ENCODE results near the gene C1orf35.

Gene C1orf35

GRCh38 chr1:228149406-228150119 is 46.4 kb upstream of the C1orf35 start, which contains the start of gene GJC2:
Gene GJC2 (plus strand): TSS chr1:228149930. CDS start chr1:228157759, 7,829 bp downstream.
- DNase-seq (ENCODE audit: low read depth in 2 of 2) = peak; percentile 26 to 61
- TF ChIP-seq CTCF (IDR thresholded peaks at IDR 0.05; ENCODE audit: low read depth, low read length) = no peak
- H3K4me3 ChIP-seq (replicated peaks in 1 of 2; ENCODE audit: low read depth in 2 of 2, low read length in 2 of 2) = no peak within 1 kb of the TSS

- TF ChIP-seq CTCF (IDR thresholded peaks at IDR 0.05; ENCODE audit: low read depth, low read length) = no peak
Observed at GRCh38 chr1:228148935-228149405, 45.8 kb upstream of the C1orf35 start.

GRCh38 chr1:228148196-228148861 is 45.2 kb upstream of the C1orf35 start:
- peak; percentile 45 to 62 for DNase-seq (ENCODE audit: low read depth in 2 of 2)
- no peak for TF ChIP-seq CTCF (IDR thresholded peaks at IDR 0.05; ENCODE audit: low read depth, low read length)

More at GRCh38 chr1:228148935-228149405, 45.8 kb upstream of the C1orf35 start:
- no peak for DNase-seq (ENCODE audit: low read depth in 2 of 2)
- no peak overlapping the region for H3K4me3 ChIP-seq (replicated peaks in 1 of 2; ENCODE audit: low read depth in 2 of 2, low read length in 2 of 2)

GRCh38 chr1:228147768-228148167 is 44.6 kb upstream of the C1orf35 start:
- TF ChIP-seq CTCF (IDR thresholded peaks at IDR 0.05; ENCODE audit: low read depth, low read length) = no peak
- no peak for DNase-seq (ENCODE audit: low read depth in 2 of 2)
- H3K4me3 ChIP-seq (replicated peaks in 1 of 2; ENCODE audit: low read depth in 2 of 2, low read length in 2 of 2) = no peak overlapping the region

More at GRCh38 chr1:228148196-228148861, 45.2 kb upstream of the C1orf35 start:
- no peak overlapping the region for H3K4me3 ChIP-seq (replicated peaks in 1 of 2; ENCODE audit: low read depth in 2 of 2, low read length in 2 of 2)

- DNase-seq (ENCODE audit: low read depth in 2 of 2) = no peak
Observed at GRCh38 chr1:228147151-228147693, 44.1 kb upstream of the C1orf35 start.

More at GRCh38 chr1:228147151-228147693, 44.1 kb upstream of the C1orf35 start:
- no peak overlapping the region for H3K4me3 ChIP-seq (replicated peaks in 1 of 2; ENCODE audit: low read depth in 2 of 2, low read length in 2 of 2)
- no peak for TF ChIP-seq CTCF (IDR thresholded peaks at IDR 0.05; ENCODE audit: low read depth, low read length)
